NOMO-1 treated with dmso at 0.1 percent for 144 hours (cell line): ENCODE results near the gene SLC6A6.

Experiments used
- DNase-seq: peaks from one replicate; lab custom pipeline; 2025; ENCODE audit not compliant: unreplicated experiment; lab: John Stamatoyannopoulos, UW

The SLC6A6 gene

GRCh38 chr3:14536055-14536815 lies 133.8 kb downstream of the SLC6A6 start:
- DNase-seq: no peak

GRCh38 chr3:14536837-14537589 lies 134.6 kb downstream of the SLC6A6 start:
- DNase-seq: no peak

DNA sequence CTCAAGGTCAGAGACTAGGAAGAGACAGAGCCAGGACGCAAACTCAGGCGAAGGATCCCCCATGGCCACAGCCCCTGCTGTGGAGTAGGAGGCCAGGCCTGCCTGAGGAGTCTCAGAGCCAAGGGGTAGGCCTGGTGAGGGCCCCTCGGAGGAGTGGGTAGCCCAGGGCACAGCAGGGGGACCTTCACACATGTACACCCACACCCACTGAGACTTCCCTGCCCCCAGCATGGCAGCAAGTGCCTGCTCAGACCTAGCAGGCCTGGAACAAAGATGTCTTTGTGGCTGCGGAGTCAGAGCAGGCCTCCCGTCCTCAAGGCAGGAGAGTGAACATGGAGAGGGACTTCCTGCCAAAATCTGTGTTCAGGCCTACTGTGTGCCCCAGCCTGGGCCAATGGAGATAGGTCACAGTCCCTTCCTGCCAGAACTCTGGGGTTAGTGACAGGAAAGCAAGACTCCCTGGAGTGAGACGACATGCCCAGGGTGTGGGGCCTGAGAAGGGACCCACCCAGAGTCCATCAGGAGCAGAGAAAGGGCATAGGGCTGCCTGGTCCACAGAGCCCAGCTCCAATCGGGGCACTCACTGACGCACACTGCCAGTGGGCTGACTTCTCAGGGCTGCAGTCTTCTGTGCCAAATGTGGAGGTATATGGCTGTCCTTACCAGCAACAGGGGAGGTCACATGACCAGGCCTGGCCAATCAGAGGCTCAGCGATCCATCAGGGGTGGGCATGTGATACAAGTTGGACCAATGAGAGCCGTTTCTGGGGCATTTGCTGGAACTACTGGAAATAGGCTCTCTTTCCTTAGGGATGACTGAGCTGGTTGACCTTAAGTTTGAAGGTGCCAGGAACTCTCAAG lies 135.4 kb downstream of the SLC6A6 start:
- DNase-seq: no peak

GRCh38 chr3:14538451-14539088 lies 136.2 kb downstream of the SLC6A6 start:
- DNase-seq: no peak
